GM13977 (cell line): ENCODE data around the gene GBE1.

Experiments
- DNase-seq: peaks from one replicate; pipeline ENCODE4 v3.0.0; 2012; ENCODE audit warnings: low spot score
- CTCF ChIP-seq: IDR thresholded peaks from 2 replicates; pipeline ENCODE4 v1.5.1; 2012; ENCODE audit warnings: mild to moderate bottlenecking, control low read depth; ENCODE audit not compliant: insufficient read depth; ENCODE audit errors: extremely low read depth, missing control alignments
- in situ Hi-C: fragments of 300-500 bp; cut with MboI; formaldehyde crosslinking; loops from one replicate; pipeline ENCODE4 v1.12.0; 2022; ENCODE audit warnings: low sequenced_read_pairs, low pct_unique_long_range_greater_than_20kb, mixed read lengths, inconsistent platforms; ENCODE audit not compliant: unreplicated experiment

GBE1 gene

GRCh38 chr3:81707996-81708395 lies 53.4 kb downstream of the GBE1 start:
- in situ Hi-C loops: no loop called here
- TF ChIP-seq CTCF: no peak
- no peak for DNase-seq

- DNase-seq: no peak
- no peak for TF ChIP-seq CTCF
- in situ Hi-C loops: no loop called here
Measured at GRCh38 chr3:81702126-81702525, 59.3 kb downstream of the GBE1 start.

GRCh38 chr3:81699536-81700320 lies 61.7 kb downstream of the GBE1 start:
- no peak for DNase-seq
- in situ Hi-C loops: no loop called here
- TF ChIP-seq CTCF: no peak

GRCh38 chr3:81696090-81696489 lies 65.4 kb downstream of the GBE1 start:
- in situ Hi-C loops: no loop called here
- no peak for DNase-seq
- TF ChIP-seq CTCF: no peak

- no peak for DNase-seq
- no peak for TF ChIP-seq CTCF
- in situ Hi-C loops: no loop called here
Measured at GRCh38 chr3:81695302-81695701, 66.1 kb downstream of the GBE1 start.

GRCh38 chr3:81694662-81695061 lies 66.8 kb downstream of the GBE1 start:
- in situ Hi-C loops: no loop called here
- no peak for TF ChIP-seq CTCF
- no peak for DNase-seq
